HUES48 (cell line): ENCODE data around the gene TENT4B.

Experiments
- H3K27ac ChIP-seq: one replicate; pipeline ENCODE4 v1.7.0; 2013; ENCODE audit warnings: low read depth, low read length, inconsistent platforms
- H3K27me3 ChIP-seq: 2 replicates; pipeline ENCODE4 v1.6.1; 2013; ENCODE audit warnings: mild to moderate bottlenecking, low read length; ENCODE audit not compliant: control insufficient read depth, insufficient read depth
- H3K36me3 ChIP-seq: 2 replicates; pipeline ENCODE4 v1.6.1; 2013; ENCODE audit warnings: low read length; ENCODE audit not compliant: control insufficient read depth, insufficient read depth
- H3K4me1 ChIP-seq: 2 replicates; pipeline ENCODE4 v1.6.1; 2013; ENCODE audit warnings: mild to moderate bottlenecking, low read length; ENCODE audit not compliant: control insufficient read depth, insufficient read depth
- H3K4me3 ChIP-seq: 2 replicates; pipeline ENCODE4 v1.5.1; 2013; ENCODE audit warnings: mild to moderate bottlenecking, low read depth, low read length
- H3K9ac ChIP-seq: 2 replicates; pipeline ENCODE4 v1.6.1; 2013; ENCODE audit warnings: mild to moderate bottlenecking, low read depth, low read length, moderate library complexity
- H3K9me3 ChIP-seq: 2 replicates; pipeline ENCODE4 v1.6.1; 2013; ENCODE audit warnings: low read length; ENCODE audit not compliant: control insufficient read depth, insufficient read depth

TENT4B gene

DNA sequence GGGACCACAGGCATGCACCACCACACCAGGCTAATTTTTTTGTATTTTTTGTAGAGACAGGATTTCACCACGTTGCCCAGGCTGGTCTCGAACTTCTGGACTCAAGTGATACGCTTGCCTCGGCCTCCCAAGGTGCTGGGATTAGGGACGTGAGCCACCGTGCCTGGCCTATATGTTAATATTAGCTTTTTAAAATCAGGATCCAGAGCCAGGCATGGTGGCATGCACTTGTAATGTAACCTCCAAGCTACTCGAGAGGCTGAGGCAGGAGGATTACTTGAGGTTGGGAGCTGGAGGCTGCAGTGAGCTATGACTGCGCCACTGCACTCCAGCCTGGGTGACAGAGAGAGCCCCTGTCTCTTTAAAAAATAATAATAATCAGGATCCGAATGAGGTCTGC, 104.8 kb downstream of the TENT4B start:
- H3K9ac ChIP-seq = no peak overlapping the region
- no peak overlapping the region for H3K27ac ChIP-seq
- H3K27me3 ChIP-seq = no peaks in the 10 kb centered on the region
- H3K4me1 ChIP-seq = no peaks in the 10 kb centered on the region
- no peaks in the 10 kb centered on the region for H3K9me3 ChIP-seq
- H3K36me3 ChIP-seq = no peaks in the 10 kb centered on the region
- H3K4me3 ChIP-seq = no peak overlapping the region

DNA sequence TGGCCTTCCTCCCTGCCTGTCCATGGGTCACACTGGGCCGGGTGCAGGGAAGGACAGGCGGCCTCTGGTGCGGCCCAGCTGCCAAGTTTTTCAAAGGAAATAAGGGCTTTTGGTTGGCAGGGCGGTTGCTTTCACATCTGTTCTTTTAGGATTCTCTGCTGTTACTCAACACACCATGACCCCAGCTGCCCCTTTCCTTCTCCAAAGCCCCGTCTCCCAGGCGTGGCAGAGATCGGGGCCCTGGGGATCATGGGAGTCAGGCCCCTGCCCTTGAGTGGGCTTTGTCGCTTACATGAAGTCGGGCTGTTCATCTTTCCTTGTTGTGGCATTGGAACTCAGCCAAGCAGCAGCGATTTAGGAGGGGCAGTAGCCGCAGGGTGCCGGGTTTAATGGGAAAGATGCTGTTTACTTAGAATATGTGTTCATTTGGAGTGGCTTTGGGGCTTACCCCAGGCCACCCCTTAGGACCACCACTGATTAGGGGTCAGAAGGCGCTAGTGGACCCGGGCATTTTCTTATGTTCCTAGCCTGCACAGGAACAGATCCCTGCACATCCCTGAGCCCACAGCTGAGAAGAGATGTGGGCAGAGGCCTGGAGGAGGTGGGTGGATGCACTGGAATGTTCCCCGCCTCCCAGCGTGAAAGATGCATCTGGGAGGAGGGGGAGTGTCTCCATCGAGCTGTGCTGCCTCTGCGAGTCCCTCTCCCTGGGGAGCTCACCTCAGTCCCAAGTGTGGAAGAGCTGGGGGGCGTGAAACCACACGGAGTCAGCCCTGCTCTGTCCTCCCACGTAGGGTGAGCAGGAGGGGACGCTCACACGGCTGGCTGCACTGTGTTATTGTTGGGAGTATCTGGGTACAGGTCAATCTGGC, 106.5 kb downstream of the TENT4B start:
- H3K27me3 ChIP-seq = no peaks in the 10 kb centered on the region
- H3K9me3 ChIP-seq = no peaks in the 10 kb centered on the region
- H3K4me3 ChIP-seq = no peak overlapping the region
- H3K9ac ChIP-seq = no peak overlapping the region
- no peaks in the 10 kb centered on the region for H3K36me3 ChIP-seq
- no peak overlapping the region for H3K27ac ChIP-seq
- H3K4me1 ChIP-seq = no peaks in the 10 kb centered on the region

DNA sequence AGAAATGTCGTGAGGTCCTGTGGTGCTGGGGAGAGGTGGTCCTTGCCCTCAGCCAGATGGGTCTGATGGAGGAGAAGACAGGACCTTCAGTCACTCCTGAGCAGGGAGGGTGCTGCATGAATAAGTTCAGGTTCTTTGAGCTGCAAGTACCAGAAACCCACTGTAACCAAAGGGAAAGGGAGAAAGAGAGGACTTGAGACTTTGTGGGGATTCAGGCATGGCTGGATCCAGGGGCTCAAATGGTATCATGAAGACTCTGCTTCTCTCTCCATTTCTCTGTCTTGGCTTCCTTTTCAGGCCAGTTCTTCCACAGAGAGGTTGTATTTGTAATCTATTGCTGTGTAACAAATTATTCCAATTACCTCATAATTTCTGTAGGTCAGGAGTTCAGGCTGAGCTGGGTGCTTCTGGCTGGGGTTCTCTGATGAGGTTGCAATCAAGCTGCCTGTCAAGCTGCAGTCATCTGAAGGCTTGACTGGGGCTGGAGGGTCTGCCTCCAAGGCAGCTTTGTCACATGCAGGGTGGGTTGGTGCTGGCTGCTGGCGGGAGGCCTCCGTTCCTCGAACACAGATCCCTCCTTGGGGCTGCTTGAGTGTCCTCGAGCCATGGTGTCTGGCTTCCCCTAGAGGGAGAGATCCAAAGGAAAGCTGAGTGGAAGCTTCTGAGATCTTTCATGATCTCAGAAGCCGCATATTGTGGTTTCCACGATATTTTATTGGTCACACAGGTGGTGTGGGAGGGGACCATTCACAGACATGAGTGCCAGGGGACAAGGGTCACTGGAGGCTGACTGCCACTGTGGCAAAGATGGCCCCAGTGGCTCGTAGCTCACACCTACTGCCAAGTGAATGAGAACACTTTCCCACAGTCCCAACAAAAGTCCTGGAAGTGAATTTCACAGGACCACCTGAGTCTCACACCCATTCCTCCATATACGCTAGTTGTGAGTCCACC, 107.4 kb downstream of the TENT4B start:
- Histone ChIP-seq H3K9ac (no peak overlapping the region), H3K27ac (no peak overlapping the region), H3K36me3 (no peaks in the 10 kb centered on the region), H3K9me3 (no peaks in the 10 kb centered on the region), H3K27me3 (no peaks in the 10 kb centered on the region), H3K4me3 (no peak overlapping the region), H3K4me1 (no peaks in the 10 kb centered on the region)

DNA sequence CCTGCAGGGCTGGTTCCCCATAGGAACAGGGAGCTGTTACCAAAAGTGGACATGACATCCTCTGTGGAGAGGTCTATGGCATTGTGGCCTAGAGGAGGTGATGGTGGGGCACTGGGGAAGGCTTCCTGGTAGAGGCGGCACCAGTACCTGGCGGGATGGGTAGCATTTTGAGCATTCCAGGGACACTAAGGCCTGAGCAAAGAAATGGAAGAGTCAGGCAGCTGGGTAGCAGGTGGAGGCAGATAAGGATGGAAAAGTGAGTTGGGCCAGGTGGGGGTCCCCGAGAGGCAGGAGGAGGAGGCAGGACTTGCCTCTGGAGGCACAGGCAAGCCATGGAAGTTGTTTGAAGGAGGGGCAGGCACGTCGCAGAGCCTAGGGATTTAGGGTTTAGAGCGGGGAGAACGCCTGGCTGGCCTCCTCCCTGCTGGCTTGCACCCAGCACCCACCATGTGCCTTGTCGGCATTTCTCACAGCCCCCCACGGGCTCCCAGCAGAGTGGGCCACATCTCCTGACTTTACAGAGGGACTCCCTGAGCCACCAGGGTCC, 108.1 kb downstream of the TENT4B start:
- no peak overlapping the region for H3K27ac ChIP-seq
- peaks cover 4% of the 10 kb centered on the region; the same call in 1 of the 2 replicates for H3K4me1 ChIP-seq
- no peak overlapping the region for H3K9ac ChIP-seq
- H3K27me3 ChIP-seq = no peaks in the 10 kb centered on the region
- H3K36me3 ChIP-seq = no peaks in the 10 kb centered on the region
- no peaks in the 10 kb centered on the region for H3K9me3 ChIP-seq
- no peak overlapping the region for H3K4me3 ChIP-seq

DNA sequence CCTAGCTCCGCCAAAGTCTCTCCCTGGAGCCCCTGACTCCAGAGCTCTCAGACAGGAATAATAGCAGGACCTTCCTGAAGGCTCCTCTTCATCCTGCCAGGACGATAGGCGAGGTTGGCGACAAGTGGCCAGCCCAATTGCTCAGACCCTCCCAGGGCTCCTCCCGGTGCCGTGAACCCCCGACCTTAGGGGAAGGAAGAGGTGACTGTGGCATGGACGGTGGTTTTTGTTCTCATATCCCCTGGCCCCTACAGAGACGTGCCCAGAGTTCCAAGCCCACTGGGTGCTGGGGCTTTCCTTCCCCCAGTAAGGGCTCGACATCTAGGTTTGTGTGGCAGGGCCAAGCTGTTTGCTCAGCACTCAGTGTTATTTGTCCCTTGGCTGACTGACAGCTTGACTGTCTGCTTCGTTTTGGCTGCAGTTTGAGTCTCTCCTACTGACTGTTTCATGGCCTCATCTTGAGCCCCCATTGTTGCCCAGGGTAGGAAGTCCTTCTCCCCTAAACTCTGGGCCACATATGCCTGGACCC, 108.7 kb downstream of the TENT4B start:
- H3K9me3 ChIP-seq = no peaks in the 10 kb centered on the region
- H3K36me3 ChIP-seq = no peaks in the 10 kb centered on the region
- H3K4me1 ChIP-seq = peaks cover 8% of the 10 kb centered on the region; the same call in 1 of the 2 replicates
- no peak overlapping the region for H3K9ac ChIP-seq
- no peak overlapping the region for H3K4me3 ChIP-seq
- no peak overlapping the region for H3K27ac ChIP-seq
- H3K27me3 ChIP-seq = no peaks in the 10 kb centered on the region

DNA sequence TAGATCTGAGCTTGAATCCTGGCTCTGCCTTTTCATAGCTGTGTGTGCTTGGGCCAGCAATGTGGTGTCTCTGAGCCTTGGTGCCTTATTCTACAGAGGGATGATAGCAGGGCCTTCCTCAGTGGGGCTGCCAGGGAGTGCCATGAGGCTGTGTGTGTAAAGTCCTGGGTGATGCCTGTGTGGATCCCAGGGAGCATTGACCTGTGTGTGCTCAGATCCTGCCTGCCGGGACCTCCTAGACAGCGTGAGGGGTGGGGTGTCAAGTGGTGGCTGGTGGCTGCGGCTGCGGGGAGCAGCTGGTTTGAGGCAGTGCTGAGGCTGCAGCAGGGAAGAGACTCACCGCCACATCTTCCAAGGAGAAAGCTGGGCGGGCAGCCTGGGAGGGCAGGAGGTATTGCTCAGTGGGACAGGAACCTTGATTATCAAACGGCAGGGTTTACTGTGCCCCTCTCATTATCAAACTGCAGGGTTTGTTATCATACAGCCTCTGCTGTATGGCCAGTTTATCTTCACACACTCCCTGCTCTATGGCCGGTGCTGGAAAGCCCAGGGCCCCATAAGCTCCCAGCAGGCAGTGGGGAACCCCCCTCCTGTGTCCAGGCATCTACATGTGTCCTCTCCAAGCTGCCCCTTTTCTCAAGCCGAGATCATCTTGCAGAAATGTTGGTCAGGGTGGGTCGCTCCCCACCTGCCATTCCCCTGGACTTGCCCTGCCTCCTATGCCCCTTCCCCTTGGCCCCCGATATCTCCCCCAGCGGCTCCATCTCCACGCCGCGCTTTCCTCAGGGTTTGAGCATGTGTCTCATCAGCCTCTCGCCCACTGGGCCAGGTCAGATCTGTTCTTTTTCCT, 110.2 kb downstream of the TENT4B start:
- Histone ChIP-seq H3K27me3 (no peaks in the 10 kb centered on the region), H3K4me3 (no peak overlapping the region), H3K4me1 (peaks cover 8% of the 10 kb centered on the region; the same call in 1 of the 2 replicates), H3K27ac (no peak overlapping the region), H3K9me3 (no peaks in the 10 kb centered on the region), H3K9ac (no peak overlapping the region), H3K36me3 (no peaks in the 10 kb centered on the region)

DNA sequence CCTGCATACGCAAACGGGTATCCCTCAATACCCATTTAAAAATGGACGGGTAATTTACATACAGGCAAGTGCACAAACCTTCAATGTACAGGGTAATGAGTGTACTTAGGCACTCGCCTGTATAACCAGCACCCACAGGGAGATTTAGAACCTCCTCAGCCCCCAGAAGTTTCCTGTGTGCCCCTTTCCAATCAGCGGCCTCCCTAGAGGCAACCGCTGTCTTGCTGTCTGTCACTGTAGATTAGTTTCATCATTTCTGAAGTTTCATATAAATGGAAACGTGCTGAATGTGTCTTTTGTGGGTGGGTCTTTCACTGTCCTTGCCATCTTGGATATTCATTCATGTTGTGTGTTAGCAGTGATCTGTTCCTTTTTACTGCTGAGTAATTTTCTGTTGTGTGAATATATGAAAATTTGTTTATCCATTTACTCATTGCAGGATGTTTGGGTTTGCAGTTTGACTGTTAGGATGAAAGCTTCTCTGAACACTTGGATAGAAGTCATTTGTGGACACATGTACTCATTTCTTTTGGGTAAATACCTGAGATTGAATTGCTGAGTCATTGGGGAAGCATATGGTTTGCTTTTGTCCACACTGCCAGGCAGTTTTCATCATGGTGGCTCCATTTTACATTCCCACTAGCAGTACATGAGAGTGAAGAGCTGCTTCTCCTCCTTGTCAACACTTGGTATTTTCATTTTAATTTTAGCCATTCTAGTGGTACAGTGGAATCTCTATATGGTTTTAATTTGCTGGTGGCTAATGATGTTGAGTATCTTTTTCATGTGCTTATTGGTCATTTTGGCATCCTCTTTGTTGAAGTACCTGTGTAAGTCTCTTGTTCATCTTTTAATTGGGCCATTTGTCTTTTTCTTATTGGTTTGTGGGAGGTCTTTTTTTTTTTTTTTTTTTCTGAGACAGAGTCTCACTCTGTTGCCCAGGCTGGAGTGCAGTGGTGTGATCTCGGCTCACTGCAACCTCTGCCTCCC, 111.1 kb downstream of the TENT4B start:
- H3K36me3 ChIP-seq = no peaks in the 10 kb centered on the region
- H3K4me3 ChIP-seq = no peak overlapping the region
- no peak overlapping the region for H3K27ac ChIP-seq
- H3K9me3 ChIP-seq = no peaks in the 10 kb centered on the region
- peaks cover 8% of the 10 kb centered on the region; the same call in 1 of the 2 replicates for H3K4me1 ChIP-seq
- H3K27me3 ChIP-seq = no peaks in the 10 kb centered on the region
- no peak overlapping the region for H3K9ac ChIP-seq

DNA sequence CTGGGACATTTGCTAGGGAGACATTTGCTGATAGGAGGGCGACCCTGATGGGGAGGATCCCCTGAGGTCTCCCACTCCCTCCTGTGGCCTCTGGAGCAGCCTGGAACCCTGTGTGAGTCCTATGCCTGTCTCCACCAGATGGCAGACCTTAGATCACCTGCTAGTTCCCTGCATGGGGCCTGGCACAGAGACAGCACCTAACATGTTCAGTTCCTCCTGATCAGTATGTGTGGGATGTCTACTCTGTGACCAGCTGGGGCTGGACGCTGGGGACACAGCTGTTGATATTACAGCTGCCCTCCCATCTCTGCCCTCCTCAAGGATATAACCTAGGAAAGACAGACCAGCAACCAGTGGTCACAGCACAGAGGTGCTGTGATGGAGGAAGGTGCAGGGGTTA, 112.2 kb downstream of the TENT4B start:
- no peak overlapping the region for H3K9ac ChIP-seq
- H3K9me3 ChIP-seq = no peaks in the 10 kb centered on the region
- no peaks in the 10 kb centered on the region for H3K36me3 ChIP-seq
- H3K4me1 ChIP-seq = peaks cover 8% of the 10 kb centered on the region; the same call in 1 of the 2 replicates
- no peak overlapping the region for H3K27ac ChIP-seq
- no peaks in the 10 kb centered on the region for H3K27me3 ChIP-seq
- H3K4me3 ChIP-seq = no peak overlapping the region

DNA sequence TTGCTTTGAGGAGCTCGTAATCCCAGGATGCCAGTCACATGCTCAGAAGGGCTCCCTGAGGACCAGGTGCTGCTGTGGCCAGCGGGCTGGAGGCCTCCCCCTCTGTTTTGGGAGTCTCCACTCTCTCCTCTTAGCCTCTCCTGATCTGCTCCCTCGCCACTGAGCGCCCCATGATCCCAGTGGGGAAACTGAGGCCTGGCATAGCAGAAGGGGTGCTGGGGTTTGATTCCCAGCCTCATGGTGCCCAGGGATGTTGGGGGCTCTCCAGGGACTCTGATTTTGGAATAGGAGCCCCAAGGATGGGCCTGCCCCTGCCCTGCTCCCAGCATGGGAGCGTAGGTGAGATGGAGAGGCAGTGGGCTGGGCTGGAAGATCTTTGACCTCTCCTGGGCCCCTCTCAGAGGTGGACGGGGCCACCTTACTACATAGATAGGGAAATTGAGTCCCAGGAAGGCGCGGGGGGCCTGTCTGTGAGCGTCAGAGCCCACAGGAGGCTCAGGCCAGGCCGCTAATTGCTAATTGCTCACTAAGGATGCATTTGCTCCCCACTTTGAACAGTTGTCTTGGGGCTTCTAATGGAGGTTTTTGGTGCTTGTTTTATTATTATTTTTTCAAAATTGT, 112.7 kb downstream of the TENT4B start:
- Histone ChIP-seq H3K9ac (no peak overlapping the region), H3K27ac (no peak overlapping the region), H3K9me3 (no peaks in the 10 kb centered on the region), H3K4me3 (no peak overlapping the region), H3K4me1 (peaks cover 8% of the 10 kb centered on the region; the same call in 1 of the 2 replicates), H3K27me3 (no peaks in the 10 kb centered on the region), H3K36me3 (no peaks in the 10 kb centered on the region)
